ENCODE results near the gene ALOX5AP. TPM values are rescaled to one million over a fixed set of nuclear protein-coding genes. Genes with fewer than 3 reads are reported as not detected.

ALOX5AP gene
- total RNA-seq, 1 experiment from 2014 or later, result 1.5 TPM

DNA sequence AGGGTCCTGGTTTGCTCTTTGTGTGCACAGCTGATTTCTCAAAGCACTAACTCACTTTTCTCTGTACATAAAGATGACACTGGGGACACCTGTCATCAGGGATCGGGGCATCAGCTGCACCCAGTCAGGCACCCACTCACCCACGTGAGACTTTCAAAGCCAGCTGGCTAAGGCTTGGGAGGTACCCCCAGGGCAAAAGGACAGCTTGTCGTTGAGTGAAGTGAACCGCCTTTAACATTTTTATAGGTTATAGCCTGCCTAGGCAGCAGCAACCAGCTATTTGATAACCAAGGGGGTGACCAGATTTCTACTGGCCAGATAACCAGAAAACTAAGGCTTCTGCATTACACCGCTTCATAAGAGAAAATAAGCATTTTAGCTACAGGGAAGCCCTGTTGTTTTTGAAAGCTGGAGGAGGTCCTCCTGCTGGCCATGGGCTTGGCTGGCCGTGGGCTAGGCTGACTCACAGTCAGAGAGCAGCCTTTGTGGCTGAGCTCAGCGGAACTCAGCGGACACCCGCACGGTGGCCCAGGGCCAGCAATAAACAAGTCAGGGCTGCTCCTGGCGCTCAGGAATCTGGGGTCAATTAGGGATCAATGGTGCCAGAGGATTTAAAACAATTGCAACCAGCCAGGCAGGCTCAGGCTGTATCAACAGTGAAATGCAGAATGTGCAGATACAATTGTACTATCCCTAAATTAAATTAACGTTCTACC lies 57.1 kb downstream of the ALOX5AP start:
- H3K9me3 Mint-ChIP-seq (ENCODE audit: unreplicated experiment), result no peaks in the 10 kb centered on the region
- peak; percentile 92 for DNase-seq (ENCODE audit: unreplicated experiment)
- intact Hi-C loops (cut with micrococcal nuclease), result loop anchor here (2.0 to 5.0 kb wide), 3 partner anchors 50 to 176 kb away; partner anchors contain the start of gene USPL1
- ChIA-PET CTCF (interaction anchor here (0.6 to 2.2 kb wide), 20 partner anchors 11 to 661 kb away, joined by 3 to 15 read pairs (median 4); no protein-coding TSS in a partner anchor), POLR2A (interaction anchor here (0.5 to 4.0 kb wide), 18 partner anchors 13 to 368 kb away, joined by 3 to 54 read pairs (median 4); partner anchors contain the start of gene USPL1)
- no TSS peak for BruUV-seq (replicated peaks)
- H3K4me3 Mint-ChIP-seq (ENCODE audit: unreplicated experiment), result no peak overlapping the region
- no peaks in the 10 kb centered on the region for H3K36me3 Mint-ChIP-seq (ENCODE audit: insufficient read depth, unreplicated experiment)
- TF ChIP-seq, protein P1, sequence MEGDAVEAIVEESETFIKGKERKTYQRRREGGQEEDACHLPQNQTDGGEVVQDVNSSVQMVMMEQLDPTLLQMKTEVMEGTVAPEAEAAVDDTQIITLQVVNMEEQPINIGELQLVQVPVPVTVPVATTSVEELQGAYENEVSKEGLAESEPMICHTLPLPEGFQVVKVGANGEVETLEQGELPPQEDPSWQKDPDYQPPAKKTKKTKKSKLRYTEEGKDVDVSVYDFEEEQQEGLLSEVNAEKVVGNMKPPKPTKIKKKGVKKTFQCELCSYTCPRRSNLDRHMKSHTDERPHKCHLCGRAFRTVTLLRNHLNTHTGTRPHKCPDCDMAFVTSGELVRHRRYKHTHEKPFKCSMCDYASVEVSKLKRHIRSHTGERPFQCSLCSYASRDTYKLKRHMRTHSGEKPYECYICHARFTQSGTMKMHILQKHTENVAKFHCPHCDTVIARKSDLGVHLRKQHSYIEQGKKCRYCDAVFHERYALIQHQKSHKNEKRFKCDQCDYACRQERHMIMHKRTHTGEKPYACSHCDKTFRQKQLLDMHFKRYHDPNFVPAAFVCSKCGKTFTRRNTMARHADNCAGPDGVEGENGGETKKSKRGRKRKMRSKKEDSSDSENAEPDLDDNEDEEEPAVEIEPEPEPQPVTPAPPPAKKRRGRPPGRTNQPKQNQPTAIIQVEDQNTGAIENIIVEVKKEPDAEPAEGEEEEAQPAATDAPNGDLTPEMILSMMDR (IDR thresholded peaks at IDR 0.05; ENCODE audit: unreplicated experiment), result peak; percentile 42
- H3K4me1 Mint-ChIP-seq (ENCODE audit: insufficient read depth, unreplicated experiment), result peaks cover 22% of the 10 kb centered on the region
- H3K27me3 Mint-ChIP-seq (ENCODE audit: insufficient read depth, unreplicated experiment), result no peaks in the 10 kb centered on the region
- no peak overlapping the region for H3K27ac Mint-ChIP-seq (ENCODE audit: low read depth, unreplicated experiment)

DNA sequence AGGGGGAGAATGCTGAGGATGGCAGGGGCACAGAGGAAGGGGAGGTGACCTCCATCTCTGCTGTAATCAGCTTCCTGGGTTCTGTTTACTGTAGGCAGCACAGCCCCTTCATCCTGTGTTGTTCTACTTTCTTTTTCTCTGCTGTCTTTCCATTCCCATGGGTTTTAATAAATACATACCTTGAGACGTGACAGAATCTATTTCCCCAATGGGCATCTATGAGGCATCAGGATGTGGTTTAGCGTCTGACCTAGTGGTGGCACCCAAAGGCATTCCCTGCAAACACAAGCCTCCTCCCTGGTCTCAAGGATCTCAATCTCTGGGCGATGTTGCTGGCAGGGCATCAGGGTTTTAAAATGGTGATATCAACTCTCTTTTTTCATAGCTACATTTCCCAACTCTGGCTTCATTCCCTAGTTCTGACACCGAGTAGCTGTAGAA lies 60.8 kb downstream of the ALOX5AP start:
- H3K27me3 Mint-ChIP-seq (ENCODE audit: insufficient read depth, unreplicated experiment), result no peaks in the 10 kb centered on the region
- CTCF ChIA-PET, result interaction anchor here (0.6 to 3.7 kb wide), 13 partner anchors 9 to 678 kb away, joined by 3 to 19 read pairs (median 4); no protein-coding TSS in a partner anchor
- peak overlapping the region; percentile 10 for H3K4me3 Mint-ChIP-seq (ENCODE audit: unreplicated experiment)
- peak; percentile 77 for DNase-seq (ENCODE audit: unreplicated experiment)
- intact Hi-C loops (cut with micrococcal nuclease), result no loop called here
- TF ChIP-seq, protein P1 (IDR thresholded peaks at IDR 0.05; ENCODE audit: unreplicated experiment), result no peak
- no peaks in the 10 kb centered on the region for H3K9me3 Mint-ChIP-seq (ENCODE audit: unreplicated experiment)
- no TSS peak for BruUV-seq (replicated peaks)
- POLR2A ChIA-PET, result interaction anchor here (0.6 to 1.7 kb wide), 12 partner anchors 9 to 248 kb away, joined by 3 to 7 read pairs (median 4); partner anchors contain the start of gene USPL1
- peak overlapping the region; percentile 27 for H3K27ac Mint-ChIP-seq (ENCODE audit: low read depth, unreplicated experiment)
- peaks cover 22% of the 10 kb centered on the region for H3K4me1 Mint-ChIP-seq (ENCODE audit: insufficient read depth, unreplicated experiment)
- H3K36me3 Mint-ChIP-seq (ENCODE audit: insufficient read depth, unreplicated experiment), result no peaks in the 10 kb centered on the region

DNA sequence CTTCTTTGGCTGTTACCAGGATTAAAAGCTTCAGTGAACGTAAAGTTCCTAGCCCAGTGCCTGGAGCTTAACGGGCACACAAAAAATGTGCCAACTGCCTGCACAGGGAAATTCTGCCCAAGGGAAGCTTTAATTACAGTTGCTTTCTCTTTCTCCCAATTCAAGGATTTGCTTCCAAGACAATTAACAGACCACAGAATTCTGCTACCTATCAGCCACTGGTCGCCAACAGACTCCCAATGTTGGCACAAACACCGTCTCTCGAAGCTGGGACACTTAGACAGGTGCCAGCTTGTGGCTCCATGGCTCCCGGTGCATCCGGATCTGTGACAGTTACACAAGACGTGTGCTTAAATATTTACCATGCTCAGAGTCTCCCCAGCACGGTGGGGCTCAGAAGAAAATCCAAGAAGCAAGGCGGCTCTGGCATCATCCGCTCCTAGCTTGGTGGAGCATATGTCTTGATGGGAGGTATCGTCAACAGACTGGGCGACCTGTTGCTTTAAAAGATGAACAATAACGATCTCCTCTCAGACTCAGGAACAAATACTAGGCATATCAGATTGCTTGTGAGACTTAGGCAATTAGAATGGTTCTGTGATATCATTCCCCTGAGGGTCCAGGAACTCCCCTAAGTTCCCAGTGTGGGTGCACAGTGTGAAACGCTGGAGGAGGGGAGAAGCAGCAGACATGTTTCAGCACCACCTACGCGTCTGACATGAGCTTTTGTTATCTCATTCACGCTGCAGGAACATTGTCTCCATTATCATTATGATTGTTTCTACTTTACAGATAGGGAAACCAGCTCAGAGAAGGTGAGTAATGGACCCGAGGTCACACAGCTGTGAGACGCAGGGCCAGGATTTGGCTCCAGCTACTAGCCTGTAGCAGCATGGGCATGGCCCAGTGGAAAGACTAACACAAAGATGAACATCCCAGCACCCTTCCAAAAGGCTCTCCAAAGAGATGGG lies 61.6 kb downstream of the ALOX5AP start:
- intact Hi-C loops (cut with micrococcal nuclease), result no loop called here
- CTCF ChIA-PET, result interaction anchor here (0.6 to 3.7 kb wide), 12 partner anchors 8 to 678 kb away, joined by 3 to 19 read pairs (median 4); no protein-coding TSS in a partner anchor
- no peaks in the 10 kb centered on the region for H3K36me3 Mint-ChIP-seq (ENCODE audit: insufficient read depth, unreplicated experiment)
- no peak overlapping the region for H3K27ac Mint-ChIP-seq (ENCODE audit: low read depth, unreplicated experiment)
- no peaks in the 10 kb centered on the region for H3K9me3 Mint-ChIP-seq (ENCODE audit: unreplicated experiment)
- POLR2A ChIA-PET, result interaction anchor here (0.6 to 1.7 kb wide), 10 partner anchors 8 to 248 kb away, joined by 3 to 7 read pairs (median 4); partner anchors contain the start of gene USPL1
- peaks cover 22% of the 10 kb centered on the region for H3K4me1 Mint-ChIP-seq (ENCODE audit: insufficient read depth, unreplicated experiment)
- BruUV-seq (replicated peaks), result no TSS peak
- TF ChIP-seq, protein P1 (IDR thresholded peaks at IDR 0.05; ENCODE audit: unreplicated experiment), result no peak
- DNase-seq (ENCODE audit: unreplicated experiment), result no peak
- no peaks in the 10 kb centered on the region for H3K27me3 Mint-ChIP-seq (ENCODE audit: insufficient read depth, unreplicated experiment)
- peak overlapping the region; percentile 10 for H3K4me3 Mint-ChIP-seq (ENCODE audit: unreplicated experiment)

Measured in MCF 10A (cell line).